Parathyroid adenoma (tissue), 2 donors: ENCODE results near the gene SEMA6B.
A peak's percentile ranks its signal among the peaks of the same experiment; 100 is the strongest.

ENCODE experiments used
- H2AFZ ChIP-seq: fragments of 300-600 bp; sonication (generic); one replicate; pipeline ENCODE4 v1.7.0; 2017; ENCODE audit warnings: antibody characterized with exemption, mild to moderate bottlenecking
- H3K27ac ChIP-seq: fragments of 300-600 bp; sonication (generic); one replicate; pipeline ENCODE4 v1.7.0; 2017
- H3K27me3 ChIP-seq: fragments of 300-600 bp; sonication (generic); one replicate; pipeline ENCODE4 v1.7.0; 2017; ENCODE audit warnings: low read length; ENCODE audit not compliant: control insufficient read depth, insufficient read depth
- H3K36me3 ChIP-seq: fragments of 300-600 bp; sonication (generic); one replicate; pipeline ENCODE4 v1.7.0; 2017; ENCODE audit warnings: low read length; ENCODE audit not compliant: control insufficient read depth, insufficient read depth
- H3K4me1 ChIP-seq: fragments of 300-600 bp; sonication (generic); one replicate; pipeline ENCODE4 v1.7.0; 2017; ENCODE audit warnings: control low read depth
- H3K4me2 ChIP-seq: fragments of 300-600 bp; sonication (generic); one replicate; pipeline ENCODE4 v1.7.0; 2017; ENCODE audit warnings: low read length
- H3K4me3 ChIP-seq: fragments of 300-600 bp; sonication (generic); one replicate; pipeline ENCODE4 v1.7.0; 2017; ENCODE audit warnings: low read depth, low read length
- H3K79me2 ChIP-seq: fragments of 300-600 bp; sonication (generic); one replicate; pipeline ENCODE4 v1.7.0; 2017; ENCODE audit warnings: control low read depth
- H3K9ac ChIP-seq: fragments of 300-600 bp; sonication (generic); one replicate; pipeline ENCODE4 v1.7.0; 2017; ENCODE audit warnings: mild to moderate bottlenecking
- H3K9me3 ChIP-seq: fragments of 300-600 bp; sonication (generic); one replicate; pipeline ENCODE4 v1.7.0; 2017; ENCODE audit warnings: low read length; ENCODE audit not compliant: control insufficient read depth
- TF ChIP-seq, protein P1 (sequence below): fragments of 300-600 bp; sonication (generic); IDR thresholded peaks from one replicate; pipeline ENCODE4 v1.7.0; 2017; ENCODE audit warnings: antibody characterized with exemption, mild to moderate bottlenecking
- donor health status: primary hyperparathyroidism.

The SEMA6B gene

DNA sequence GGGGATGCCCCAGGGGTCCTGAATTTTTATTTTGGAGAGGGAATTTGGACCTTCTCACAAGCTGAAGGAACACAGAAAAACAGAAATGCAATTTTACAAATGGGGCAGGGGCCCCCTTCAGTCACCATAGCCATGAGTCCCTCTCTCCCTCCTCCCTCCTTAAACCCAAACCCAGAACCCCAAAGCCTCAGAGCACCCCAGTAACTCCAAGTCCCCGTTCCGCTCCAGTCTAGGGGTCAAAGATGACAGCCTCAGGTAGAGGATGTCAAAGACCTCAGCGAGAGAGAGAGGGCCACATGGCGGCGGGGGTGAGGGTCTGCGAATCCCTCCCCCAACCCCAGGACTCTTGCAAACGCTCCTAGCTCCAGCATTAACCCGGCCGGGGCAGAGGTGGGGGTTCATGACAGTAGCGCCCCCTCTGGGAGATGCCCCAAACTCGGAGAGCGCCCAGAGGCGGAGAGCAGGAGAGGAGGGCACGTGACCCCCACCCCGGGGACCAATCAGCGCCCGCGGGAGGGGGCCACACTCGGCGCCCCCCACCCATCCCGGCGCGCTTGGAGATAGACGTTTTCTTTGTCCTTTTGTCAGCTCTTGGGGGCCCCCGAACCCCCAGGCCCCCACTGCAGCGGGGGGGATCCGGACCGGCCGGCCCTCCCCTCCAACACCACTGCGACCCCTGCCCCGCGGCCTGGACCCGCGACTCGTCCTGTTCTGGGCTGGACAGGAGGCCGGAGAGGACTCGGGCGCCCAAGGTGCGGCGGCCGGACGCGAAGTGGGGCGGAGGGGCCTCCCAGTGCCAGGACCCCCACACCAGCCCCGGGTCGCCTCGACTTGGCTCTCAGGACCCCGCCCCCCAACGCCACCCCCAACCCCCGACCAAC is 20.8 kb upstream of the SEMA6B start:
- Histone ChIP-seq H3K27ac (no peak overlapping the region), H3K27me3 (no peaks in the 10 kb centered on the region)

GRCh38 chr19:4579389-4579788 is 19.9 kb upstream of the SEMA6B start:
- Histone ChIP-seq H3K27me3 (no peaks in the 10 kb centered on the region), H3K4me2 (no peak overlapping the region), H3K4me1 (peaks cover 4% of the 10 kb centered on the region), H3K79me2 (peaks cover 2% of the 10 kb centered on the region), H3K27ac (no peak overlapping the region), H3K9me3 (no peaks in the 10 kb centered on the region), H3K4me3 (no peak overlapping the region), H3K36me3 (no peaks in the 10 kb centered on the region), H3K9ac (no peak overlapping the region), H2AFZ (no peak overlapping the region)
- TF ChIP-seq, protein P1, sequence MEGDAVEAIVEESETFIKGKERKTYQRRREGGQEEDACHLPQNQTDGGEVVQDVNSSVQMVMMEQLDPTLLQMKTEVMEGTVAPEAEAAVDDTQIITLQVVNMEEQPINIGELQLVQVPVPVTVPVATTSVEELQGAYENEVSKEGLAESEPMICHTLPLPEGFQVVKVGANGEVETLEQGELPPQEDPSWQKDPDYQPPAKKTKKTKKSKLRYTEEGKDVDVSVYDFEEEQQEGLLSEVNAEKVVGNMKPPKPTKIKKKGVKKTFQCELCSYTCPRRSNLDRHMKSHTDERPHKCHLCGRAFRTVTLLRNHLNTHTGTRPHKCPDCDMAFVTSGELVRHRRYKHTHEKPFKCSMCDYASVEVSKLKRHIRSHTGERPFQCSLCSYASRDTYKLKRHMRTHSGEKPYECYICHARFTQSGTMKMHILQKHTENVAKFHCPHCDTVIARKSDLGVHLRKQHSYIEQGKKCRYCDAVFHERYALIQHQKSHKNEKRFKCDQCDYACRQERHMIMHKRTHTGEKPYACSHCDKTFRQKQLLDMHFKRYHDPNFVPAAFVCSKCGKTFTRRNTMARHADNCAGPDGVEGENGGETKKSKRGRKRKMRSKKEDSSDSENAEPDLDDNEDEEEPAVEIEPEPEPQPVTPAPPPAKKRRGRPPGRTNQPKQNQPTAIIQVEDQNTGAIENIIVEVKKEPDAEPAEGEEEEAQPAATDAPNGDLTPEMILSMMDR = no peak

More for the DNA sequence above, 20.8 kb upstream of the SEMA6B start:
- peak overlapping the region; percentile 82 for H3K4me2 ChIP-seq
- H3K79me2 ChIP-seq = peaks cover 2% of the 10 kb centered on the region
- TF ChIP-seq, protein P1 = no peak
- H3K9ac ChIP-seq = no peak overlapping the region
- H3K4me1 ChIP-seq = peaks cover 4% of the 10 kb centered on the region
- H3K4me3 ChIP-seq = peak overlapping the region; percentile 43
- H2AFZ ChIP-seq = peak overlapping the region; percentile 15
- H3K36me3 ChIP-seq = no peaks in the 10 kb centered on the region
- no peaks in the 10 kb centered on the region for H3K9me3 ChIP-seq

DNA sequence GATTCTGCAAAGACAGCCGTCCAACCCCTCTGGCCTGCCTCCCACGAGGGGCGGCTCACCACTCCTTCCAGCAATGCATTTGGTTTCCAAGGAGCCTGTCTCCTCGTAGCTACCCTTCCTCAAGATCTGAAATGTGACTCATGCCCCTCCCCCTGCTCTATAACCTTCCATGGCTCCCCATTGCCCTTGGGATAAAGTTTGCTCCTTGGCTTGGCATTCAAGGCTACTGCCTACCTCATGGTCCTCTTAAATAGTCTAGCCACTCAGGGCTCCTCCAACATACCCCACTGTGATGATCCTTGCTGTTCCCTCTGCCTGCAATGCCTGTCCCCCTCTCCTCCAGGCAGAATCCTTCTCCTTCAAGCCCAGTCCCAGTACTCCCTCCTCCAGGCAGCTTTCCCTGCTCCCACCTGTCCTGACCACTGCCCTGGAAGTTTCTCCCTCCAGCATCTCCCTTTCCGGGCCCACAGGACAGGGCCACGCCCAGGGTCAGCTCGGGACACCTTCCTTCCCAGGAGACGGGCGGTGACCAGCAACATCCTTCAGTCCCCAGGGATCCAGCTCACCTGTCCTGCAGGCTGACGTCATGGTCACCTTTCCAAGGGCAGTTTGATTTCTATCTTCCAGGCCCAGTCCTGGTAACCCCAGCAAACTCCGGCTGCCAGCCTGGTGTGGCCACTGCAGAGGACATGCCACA is 19.2 kb upstream of the SEMA6B start:
- no peak overlapping the region for H3K4me3 ChIP-seq
- H3K4me2 ChIP-seq = no peak overlapping the region
- H2AFZ ChIP-seq = no peak overlapping the region
- TF ChIP-seq, protein P1 = no peak
- no peaks in the 10 kb centered on the region for H3K27me3 ChIP-seq
- H3K9me3 ChIP-seq = no peaks in the 10 kb centered on the region
- H3K79me2 ChIP-seq = peaks cover 2% of the 10 kb centered on the region
- H3K9ac ChIP-seq = no peak overlapping the region
- no peak overlapping the region for H3K27ac ChIP-seq
- H3K36me3 ChIP-seq = no peaks in the 10 kb centered on the region
- H3K4me1 ChIP-seq = peaks cover 4% of the 10 kb centered on the region

DNA sequence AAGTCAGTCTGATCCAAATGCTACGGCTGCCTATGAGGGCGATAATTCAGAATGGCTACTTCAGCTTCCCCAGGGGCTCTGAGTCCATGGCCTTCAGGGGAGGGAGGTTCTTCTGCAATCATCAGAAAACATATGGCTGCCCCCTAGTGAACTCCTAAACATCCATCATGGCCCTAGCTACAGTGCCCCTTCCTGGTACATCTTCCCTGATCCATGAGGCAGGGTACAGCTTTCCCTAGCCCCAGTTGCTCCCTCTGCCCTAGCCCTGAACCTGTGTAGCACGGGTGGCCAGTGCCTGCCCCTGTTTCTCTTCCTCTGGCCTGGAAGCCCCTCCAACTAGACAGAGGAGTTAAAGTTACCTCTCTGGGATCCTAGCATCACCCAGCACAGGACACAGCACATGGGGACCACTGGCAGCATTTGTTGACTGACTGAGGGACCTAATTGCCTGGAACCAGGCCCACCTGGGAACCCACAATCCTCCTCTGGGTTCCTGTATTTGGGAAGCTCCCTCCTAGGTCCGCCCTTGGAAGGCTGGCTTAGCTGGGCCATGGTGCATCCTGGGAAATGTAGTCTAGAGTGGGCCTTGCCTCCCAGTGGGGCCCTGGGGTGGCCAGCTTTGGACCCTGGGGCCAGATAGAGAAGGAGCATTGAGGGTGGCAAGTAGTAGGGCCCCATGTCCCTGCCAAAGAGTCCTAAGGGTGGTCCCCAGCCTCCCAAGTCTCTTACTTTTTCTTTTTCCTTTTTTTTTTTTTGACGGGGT is 17.7 kb upstream of the SEMA6B start:
- no peaks in the 10 kb centered on the region for H3K36me3 ChIP-seq
- H2AFZ ChIP-seq = no peak overlapping the region
- no peak overlapping the region for H3K4me3 ChIP-seq
- H3K27ac ChIP-seq = no peak overlapping the region
- no peaks in the 10 kb centered on the region for H3K27me3 ChIP-seq
- H3K4me1 ChIP-seq = peaks cover 4% of the 10 kb centered on the region
- no peak overlapping the region for H3K4me2 ChIP-seq
- no peak overlapping the region for H3K9ac ChIP-seq
- peaks cover 4% of the 10 kb centered on the region for H3K79me2 ChIP-seq
- H3K9me3 ChIP-seq = no peaks in the 10 kb centered on the region
- TF ChIP-seq, protein P1 = no peak
